Measurements from ENCODE around the gene ARL13B. TPM values are rescaled to one million over a fixed set of nuclear protein-coding genes. Genes with fewer than 3 reads are reported as not detected.

The ARL13B gene
- total RNA-seq, 2 experiments from 2014 or later: 9.8 to 11.0 TPM

- Mint-ChIP-seq H3K9me3 (no peaks in the 10 kb centered on the region), H3K27me3 (peaks cover 7% of the 10 kb centered on the region), H3K4me3 (peak within 1 kb of the TSS; percentile 76), H3K27ac (no peak within 1 kb of the TSS), H3K36me3 (ENCODE audit: low read depth) (no peaks in the 10 kb centered on the region), H3K4me1 (peaks cover 10% of the 10 kb centered on the region)
- peak; percentile 53 for DNase-seq
- POLR2A ChIA-PET: interaction anchor here (1.7 kb wide), 1 partner anchor 89 kb away, joined by 6 read pairs; the partner anchor contains the start of genes DHFR2 and NSUN3
- CTCF ChIA-PET: interaction anchor here (0.9 to 1.7 kb wide), 4 partner anchors 12 to 96 kb away, joined by 3 to 6 read pairs (median 4); no protein-coding TSS in a partner anchor
Observed at GRCh38 chr3:93973131-93974126, 6.5 kb upstream of the ARL13B start, which contains the start of gene PROS1. TSS of gene PROS1 (minus strand) at chr3:93973896. CDS start at chr3:93973749, 147 bp downstream.

GRCh38 chr3:93981649-93982048 is 1.7 kb downstream of the ARL13B start:
- peak overlapping the region; percentile 46 for H3K4me3 Mint-ChIP-seq
- no peak overlapping the region for H3K27ac Mint-ChIP-seq
- H3K36me3 Mint-ChIP-seq (ENCODE audit: low read depth): no peaks in the 10 kb centered on the region
- no peak for DNase-seq
- peaks cover 25% of the 10 kb centered on the region for H3K4me1 Mint-ChIP-seq
- no peaks in the 10 kb centered on the region for H3K9me3 Mint-ChIP-seq
- ChIA-PET CTCF (interaction anchor here (1.8 kb wide), 1 partner anchor 13 kb away, joined by 6 read pairs; no protein-coding TSS in a partner anchor), POLR2A (no interaction called here)
- H3K27me3 Mint-ChIP-seq: no peaks in the 10 kb centered on the region

- POLR2A ChIA-PET: no interaction called here
- DNase-seq: no peak
- H3K9me3 Mint-ChIP-seq: no peaks in the 10 kb centered on the region
- no peak overlapping the region for H3K27ac Mint-ChIP-seq
- peaks cover 25% of the 10 kb centered on the region for H3K4me1 Mint-ChIP-seq
- H3K27me3 Mint-ChIP-seq: no peaks in the 10 kb centered on the region
- H3K4me3 Mint-ChIP-seq: no peak overlapping the region
- CTCF ChIA-PET: no interaction called here
- H3K36me3 Mint-ChIP-seq (ENCODE audit: low read depth): no peaks in the 10 kb centered on the region
Observed at GRCh38 chr3:93983408-93983807, 3.5 kb downstream of the ARL13B start.

GRCh38 chr3:93984618-93985017 is 4.7 kb downstream of the ARL13B start:
- H3K9me3 Mint-ChIP-seq: no peaks in the 10 kb centered on the region
- H3K4me1 Mint-ChIP-seq: peaks cover 21% of the 10 kb centered on the region
- H3K36me3 Mint-ChIP-seq (ENCODE audit: low read depth): no peaks in the 10 kb centered on the region
- no peak for DNase-seq
- H3K27ac Mint-ChIP-seq: no peak overlapping the region
- no peak overlapping the region for H3K4me3 Mint-ChIP-seq
- POLR2A ChIA-PET: no interaction called here
- no peaks in the 10 kb centered on the region for H3K27me3 Mint-ChIP-seq
- CTCF ChIA-PET: no interaction called here

- DNase-seq: no peak
- CTCF ChIA-PET: interaction anchor here (0.7 kb wide), 1 partner anchor 22 kb away, joined by 3 read pairs; no protein-coding TSS in a partner anchor
- POLR2A ChIA-PET: interaction anchor here (1.8 kb wide), 1 partner anchor 74 kb away, joined by 5 read pairs; the partner anchor contains the start of genes DHFR2 and NSUN3
Observed at GRCh38 chr3:93988283-93988682, 8.3 kb downstream of the ARL13B start.

GRCh38 chr3:93988764-93989163 is 8.8 kb downstream of the ARL13B start:
- Mint-ChIP-seq H3K4me1 (no peaks in the 10 kb centered on the region), H3K4me3 (no peak overlapping the region), H3K9me3 (no peaks in the 10 kb centered on the region), H3K27me3 (no peaks in the 10 kb centered on the region), H3K27ac (no peak overlapping the region), H3K36me3 (ENCODE audit: low read depth) (no peaks in the 10 kb centered on the region)
- ChIA-PET CTCF (interaction anchor here (0.5 to 0.7 kb wide), 2 partner anchors 20 to 21 kb away, joined by 3 read pairs; no protein-coding TSS in a partner anchor), POLR2A (interaction anchor here (1.8 kb wide), 1 partner anchor 73 kb away, joined by 5 read pairs; the partner anchor contains the start of genes DHFR2 and NSUN3)
- DNase-seq: no peak

More at GRCh38 chr3:93988283-93988682, 8.3 kb downstream of the ARL13B start:
- H3K4me1 Mint-ChIP-seq: no peaks in the 10 kb centered on the region
- no peaks in the 10 kb centered on the region for H3K27me3 Mint-ChIP-seq
- H3K27ac Mint-ChIP-seq: no peak overlapping the region
- H3K36me3 Mint-ChIP-seq (ENCODE audit: low read depth): no peaks in the 10 kb centered on the region
- H3K9me3 Mint-ChIP-seq: no peaks in the 10 kb centered on the region
- H3K4me3 Mint-ChIP-seq: no peak overlapping the region

GRCh38 chr3:93989241-93989640 is 9.3 kb downstream of the ARL13B start:
- CTCF ChIA-PET: interaction anchor here (0.5 to 1.0 kb wide), 2 partner anchors 21 to 80 kb away, joined by 3 read pairs; no protein-coding TSS in a partner anchor

GRCh38 chr3:93991631-93992030 is 11.7 kb downstream of the ARL13B start:
- CTCF ChIA-PET: no interaction called here
- no peak for DNase-seq
- no peak overlapping the region for H3K27ac Mint-ChIP-seq

More at GRCh38 chr3:93989241-93989640, 9.3 kb downstream of the ARL13B start:
- Mint-ChIP-seq H3K27ac (no peak overlapping the region), H3K9me3 (no peaks in the 10 kb centered on the region), H3K27me3 (no peaks in the 10 kb centered on the region), H3K4me3 (no peak overlapping the region), H3K4me1 (peaks cover 2% of the 10 kb centered on the region), H3K36me3 (ENCODE audit: low read depth) (no peaks in the 10 kb centered on the region)
- POLR2A ChIA-PET: no interaction called here
- no peak for DNase-seq

GRCh38 chr3:93992207-93992606 is 12.3 kb downstream of the ARL13B start:
- no peaks in the 10 kb centered on the region for H3K36me3 Mint-ChIP-seq (ENCODE audit: low read depth)
- no peaks in the 10 kb centered on the region for H3K27me3 Mint-ChIP-seq
- H3K9me3 Mint-ChIP-seq: no peaks in the 10 kb centered on the region
- no peak for DNase-seq
- ChIA-PET POLR2A (no interaction called here), CTCF (no interaction called here)
- H3K4me3 Mint-ChIP-seq: no peak overlapping the region
- no peak overlapping the region for H3K27ac Mint-ChIP-seq
- peaks cover 2% of the 10 kb centered on the region for H3K4me1 Mint-ChIP-seq

More at GRCh38 chr3:93991631-93992030, 11.7 kb downstream of the ARL13B start:
- Mint-ChIP-seq H3K9me3 (no peaks in the 10 kb centered on the region), H3K4me1 (peaks cover 2% of the 10 kb centered on the region), H3K4me3 (no peak overlapping the region), H3K36me3 (ENCODE audit: low read depth) (no peaks in the 10 kb centered on the region), H3K27me3 (no peaks in the 10 kb centered on the region)
- POLR2A ChIA-PET: no interaction called here

GRCh38 chr3:93994056-93994455 is 14.1 kb downstream of the ARL13B start:
- H3K4me1 Mint-ChIP-seq: peaks cover 2% of the 10 kb centered on the region
- H3K27ac Mint-ChIP-seq: no peak overlapping the region
- no peaks in the 10 kb centered on the region for H3K36me3 Mint-ChIP-seq (ENCODE audit: low read depth)
- ChIA-PET CTCF (interaction anchor here (1.2 to 1.7 kb wide), 2 partner anchors 13 to 75 kb away, joined by 5 to 6 read pairs; partner anchors contain the start of gene ARL13B), POLR2A (no interaction called here)
- no peak for DNase-seq
- H3K4me3 Mint-ChIP-seq: no peak overlapping the region
- no peaks in the 10 kb centered on the region for H3K9me3 Mint-ChIP-seq
- H3K27me3 Mint-ChIP-seq: no peaks in the 10 kb centered on the region

GRCh38 chr3:94001191-94001590 is 21.2 kb downstream of the ARL13B start:
- Mint-ChIP-seq H3K27ac (no peak overlapping the region), H3K27me3 (no peaks in the 10 kb centered on the region), H3K4me1 (peaks cover 3% of the 10 kb centered on the region), H3K9me3 (no peaks in the 10 kb centered on the region), H3K4me3 (no peak overlapping the region), H3K36me3 (ENCODE audit: low read depth) (no peaks in the 10 kb centered on the region)
- no peak for DNase-seq
- CTCF ChIA-PET: interaction anchor here (3.5 kb wide), 1 partner anchor 62 kb away, joined by 10 read pairs; the partner anchor contains the start of genes DHFR2 and NSUN3
- POLR2A ChIA-PET: interaction anchor here (2.6 kb wide), 1 partner anchor 62 kb away, joined by 14 read pairs; the partner anchor contains the start of genes DHFR2 and NSUN3

- Mint-ChIP-seq H3K9me3 (no peaks in the 10 kb centered on the region), H3K36me3 (ENCODE audit: low read depth) (no peaks in the 10 kb centered on the region), H3K27me3 (no peaks in the 10 kb centered on the region), H3K27ac (no peak overlapping the region), H3K4me3 (no peak overlapping the region), H3K4me1 (peaks cover 3% of the 10 kb centered on the region)
- ChIA-PET POLR2A (interaction anchor here (2.5 kb wide), 1 partner anchor 61 kb away, joined by 8 read pairs; the partner anchor contains the start of genes DHFR2 and NSUN3), CTCF (interaction anchor here (1.7 to 3.5 kb wide), 2 partner anchors 61 to 67 kb away, joined by 8 to 10 read pairs; partner anchors contain the start of genes DHFR2 and NSUN3)
- no peak for DNase-seq
Observed at GRCh38 chr3:94001827-94002495, 22.0 kb downstream of the ARL13B start.
